K562 treated with DMSO at 1 percent for 48 hours (cell line): Measurements from ENCODE around the gene TFEC. TPM values are rescaled to one million over a fixed set of nuclear protein-coding genes. Genes with fewer than 3 reads are reported as not detected.

Experiments used
- total RNA-seq: library from RNA; unstranded; fragments of 300-600 nt; gene quantifications from 2 replicates; pipeline ENCODE4 v1.2.3, GENCODE V29; 2022; ENCODE audit warnings: low replicate concordance; ENCODE audit errors: extremely low read depth

TFEC gene, protein sequence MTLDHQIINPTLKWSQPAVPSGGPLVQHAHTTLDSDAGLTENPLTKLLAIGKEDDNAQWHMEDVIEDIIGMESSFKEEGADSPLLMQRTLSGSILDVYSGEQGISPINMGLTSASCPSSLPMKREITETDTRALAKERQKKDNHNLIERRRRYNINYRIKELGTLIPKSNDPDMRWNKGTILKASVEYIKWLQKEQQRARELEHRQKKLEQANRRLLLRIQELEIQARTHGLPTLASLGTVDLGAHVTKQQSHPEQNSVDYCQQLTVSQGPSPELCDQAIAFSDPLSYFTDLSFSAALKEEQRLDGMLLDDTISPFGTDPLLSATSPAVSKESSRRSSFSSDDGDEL
- total RNA-seq, result not detected in 2 replicates

DNA sequence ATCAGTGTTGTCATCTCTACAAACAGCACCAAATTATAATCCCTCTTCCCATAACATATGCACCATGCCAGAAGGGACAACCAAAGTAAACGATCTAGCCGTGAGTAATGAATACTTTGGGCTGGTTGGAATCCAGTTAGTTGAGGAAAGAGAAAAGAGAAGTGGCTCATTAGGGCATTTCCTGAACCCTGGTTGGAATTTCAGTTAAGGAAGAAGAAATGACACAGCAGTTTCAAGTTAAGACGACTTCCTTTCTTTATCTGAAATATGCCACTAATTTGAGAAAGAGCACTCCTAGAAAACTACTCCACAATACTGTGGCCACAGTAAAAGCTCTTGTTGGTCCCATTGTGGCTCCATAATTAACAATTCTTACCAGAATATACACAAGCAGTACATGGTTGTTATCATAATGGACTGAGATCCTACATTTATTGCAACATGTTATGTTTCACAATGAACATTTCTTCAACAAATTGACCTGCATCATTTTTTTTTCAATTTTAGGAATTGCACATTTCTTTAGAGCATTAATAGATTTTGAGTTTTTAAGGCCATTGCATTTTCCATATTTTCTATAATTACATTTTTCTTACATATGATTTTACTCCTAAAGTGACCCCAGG lies at the start of gene TFEC:
Gene TFEC (minus strand): TSS at position 113 of the 626 bp plus-strand sequence. CDS start 46,322 bp downstream, outside the sequence.

Other genes starting within 250 kb of the TFEC start
- gene TES, start 179.8 kb upstream of the TFEC start, total RNA-seq, result not detected in 2 replicates